HG03469 (cell line): ENCODE data around the gene HAGH.

Experiments used
- ATAC-seq: cut with Tn5 transposase; IDR thresholded peaks from one replicate; pipeline ENCODE4 v1.9.1; 2021; ENCODE audit warnings: mild to moderate bottlenecking, moderate library complexity, moderate number of reproducible peaks; ENCODE audit not compliant: unreplicated experiment

The HAGH gene

GRCh38 chr16:1765826-1766225, 60.8 kb downstream of the HAGH start:
- no peak for ATAC-seq

- ATAC-seq, result no peak
Measured at GRCh38 chr16:1764971-1765370, 61.7 kb downstream of the HAGH start.

GRCh38 chr16:1763521-1764511, 62.8 kb downstream of the HAGH start:
- no peak for ATAC-seq

DNA sequence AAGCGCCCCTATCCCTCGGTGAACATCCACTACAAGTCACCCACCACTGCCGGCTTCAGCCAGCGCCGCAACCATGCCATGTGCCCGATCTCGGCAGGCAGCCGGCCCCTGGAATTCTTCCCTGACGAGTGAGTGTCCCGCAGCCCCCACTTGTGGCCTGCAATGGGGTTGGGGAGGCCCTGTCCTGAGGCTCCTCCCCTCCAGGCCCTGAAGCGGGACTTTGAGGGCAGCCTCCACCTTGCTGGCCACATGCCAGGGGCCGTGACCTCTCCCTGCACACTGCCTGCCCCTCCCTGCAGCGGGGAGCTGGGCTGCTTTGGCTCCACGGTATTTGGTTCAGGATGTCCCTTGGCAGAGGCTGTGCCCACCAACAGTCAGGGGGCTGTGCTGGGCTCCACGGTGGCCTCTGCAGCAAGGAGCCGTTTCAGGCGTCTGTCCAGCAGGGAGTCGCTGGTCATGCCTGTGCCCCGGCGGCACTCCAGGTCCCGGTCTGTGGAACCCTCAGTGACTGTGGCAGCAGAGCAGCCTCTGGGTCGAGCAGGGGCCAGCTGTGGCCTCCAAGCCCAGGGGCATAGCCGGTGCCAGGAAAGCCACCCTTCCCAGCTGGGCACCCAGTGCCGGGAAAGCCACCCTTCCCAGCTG, 63.6 kb downstream of the HAGH start:
- ATAC-seq, result no peak

DNA sequence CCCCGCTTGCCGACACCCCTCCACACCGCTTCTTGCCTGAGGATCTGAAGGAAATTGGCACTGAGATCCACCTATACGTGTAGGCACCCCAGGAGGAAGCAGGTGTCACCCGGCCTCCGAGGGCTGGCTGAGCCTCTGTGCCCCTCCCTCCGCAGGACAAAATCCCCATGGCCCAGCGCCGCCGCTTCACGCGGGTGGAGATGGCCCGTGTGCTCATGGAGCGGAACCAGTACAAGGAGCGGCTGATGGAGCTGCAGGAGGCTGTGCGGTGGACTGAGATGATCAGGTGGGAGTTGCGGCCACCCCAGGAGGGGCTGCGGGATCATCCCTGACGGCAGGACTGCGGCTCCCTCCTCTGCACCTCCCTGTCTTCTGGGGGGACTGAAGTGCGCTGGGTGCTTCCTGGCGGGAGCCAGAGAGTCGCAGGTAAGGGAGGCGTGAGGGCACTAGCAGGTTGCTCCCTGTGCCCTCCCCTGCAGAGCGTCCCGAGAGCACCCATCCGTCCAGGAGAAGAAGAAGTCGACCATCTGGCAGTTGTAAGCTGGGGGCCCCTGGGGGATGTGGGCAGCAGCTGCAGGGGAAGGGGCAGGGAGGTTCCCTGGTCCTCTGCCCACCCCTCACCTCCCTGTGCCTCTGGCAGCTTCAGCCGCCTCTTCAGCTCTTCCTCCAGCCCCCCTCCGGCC, 64.3 kb downstream of the HAGH start:
- ATAC-seq, result no peak

- ATAC-seq, result no peak
Measured at GRCh38 chr16:1761751-1762150, 64.9 kb downstream of the HAGH start.

DNA sequence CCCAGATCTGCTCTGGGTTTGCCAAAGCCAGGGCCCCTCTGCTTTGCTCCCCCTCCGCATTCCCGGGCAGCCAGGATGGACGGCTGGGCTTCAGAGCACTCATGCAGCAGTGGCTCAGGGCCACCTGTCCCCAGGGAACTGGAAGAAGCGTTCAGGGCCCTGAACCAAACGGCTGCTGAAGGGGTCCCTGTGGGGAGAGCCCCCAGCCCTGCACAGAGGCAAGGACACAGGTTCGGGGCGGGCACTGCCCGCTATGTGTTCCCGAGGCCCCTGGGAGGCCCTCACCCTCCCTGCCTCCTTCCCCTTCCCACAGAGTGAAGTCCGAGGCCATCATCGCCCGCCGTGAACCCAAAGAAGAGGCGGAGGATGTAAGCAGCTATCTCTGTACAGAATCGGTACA, 65.7 kb downstream of the HAGH start:
- ATAC-seq, result no peak

- ATAC-seq, result no peak
Measured at GRCh38 chr16:1759511-1759910, 67.1 kb downstream of the HAGH start.

DNA sequence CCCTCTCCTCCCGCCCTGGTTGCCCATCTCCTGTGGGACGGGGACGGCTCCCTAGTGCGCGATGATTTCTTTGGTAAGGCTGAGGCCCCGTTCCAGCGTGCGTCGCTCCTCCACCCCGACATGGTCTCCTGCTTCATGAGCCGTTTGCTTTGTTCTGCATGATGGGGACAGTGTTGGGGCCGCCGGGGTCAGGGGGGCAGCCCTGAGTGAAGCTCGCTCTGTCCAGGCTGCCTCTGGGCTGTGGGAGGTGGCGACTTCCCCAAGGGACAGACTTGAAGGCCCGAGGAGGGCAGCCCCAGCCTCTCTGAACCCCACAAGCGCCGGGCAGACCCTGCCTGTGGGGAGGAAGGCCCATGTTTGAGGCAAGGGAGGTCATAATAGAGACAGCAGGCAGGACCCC, 67.7 kb downstream of the HAGH start:
- ATAC-seq, result no peak

DNA sequence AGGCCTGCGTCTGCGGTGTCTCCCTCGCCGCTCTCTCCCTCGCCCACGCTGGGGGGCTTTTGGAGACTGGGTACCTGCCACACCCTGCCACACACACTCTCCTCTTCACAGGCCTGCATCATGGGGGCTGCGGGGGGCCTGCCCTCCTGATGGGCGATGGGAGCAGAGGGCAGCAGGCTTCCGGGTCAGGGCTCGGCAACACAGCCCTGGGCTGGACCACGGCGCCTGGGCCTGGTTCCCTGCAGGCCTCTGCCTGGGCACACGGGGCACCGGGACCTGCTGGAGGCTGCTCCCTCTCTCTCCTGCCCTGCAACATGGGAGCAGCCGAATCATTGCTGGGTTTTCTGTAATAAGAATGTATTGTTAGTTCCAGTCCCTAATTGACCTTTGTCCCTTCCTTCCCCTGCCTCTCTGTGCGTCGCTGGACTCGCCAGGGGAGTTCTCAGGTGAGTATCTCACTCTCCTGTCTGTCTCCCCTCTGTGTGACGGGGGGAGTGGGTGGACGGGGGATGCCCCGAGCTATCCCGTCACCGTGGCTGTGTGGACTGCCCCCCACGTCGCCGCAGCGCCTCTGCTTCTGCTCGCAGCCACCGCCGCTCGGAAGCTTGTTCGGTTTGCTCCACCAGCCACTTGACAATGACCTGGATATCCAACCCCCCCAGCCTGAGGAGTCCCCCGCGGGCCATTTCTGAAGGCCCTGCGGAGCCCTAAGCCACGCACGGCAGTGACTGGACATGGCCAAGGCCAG, 68.7 kb downstream of the HAGH start:
- ATAC-seq, result no peak
